C4-2B (cell line): ENCODE data around the gene PSKH1.
A peak's percentile ranks its signal among the peaks of the same experiment; 100 is the strongest.

ENCODE experiments used
- H3K27ac ChIP-seq: fragments of 450-650 bp; 2 replicates; pipeline ENCODE4 v1.5.1; 2017
- ZFX ChIP-seq: fragments of 450-650 bp; IDR thresholded peaks from 2 replicates; pipeline ENCODE4 v1.6.1; 2017
- TF ChIP-seq, protein P1 (sequence below): fragments of 450-650 bp; conservative IDR thresholded peaks from 2 replicates; pipeline ENCODE4 v1.5.1; 2017; ENCODE audit warnings: mild to moderate bottlenecking

Gene PSKH1

DNA sequence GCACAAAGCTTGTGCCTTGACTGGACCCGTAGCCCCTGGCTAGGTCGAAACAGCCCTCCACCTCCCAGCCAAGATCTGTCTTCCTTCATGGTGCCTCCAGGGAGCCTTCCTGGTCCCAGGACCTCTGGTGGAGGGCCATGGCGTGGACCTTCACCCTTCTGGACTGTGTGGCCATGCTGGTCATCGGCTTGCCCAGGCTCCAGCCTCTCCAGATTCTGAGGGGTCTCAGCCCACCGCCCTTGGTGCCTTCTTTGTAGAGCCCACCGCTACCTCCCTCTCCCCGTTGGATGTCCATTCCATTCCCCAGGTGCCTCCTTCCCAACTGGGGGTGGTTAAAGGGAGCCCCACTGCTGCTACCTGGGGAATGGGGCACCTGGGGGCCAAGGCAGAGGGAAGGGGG, 35.1 kb downstream of the PSKH1 start:
- peak overlapping the region; percentile 97 for H3K27ac ChIP-seq

DNA sequence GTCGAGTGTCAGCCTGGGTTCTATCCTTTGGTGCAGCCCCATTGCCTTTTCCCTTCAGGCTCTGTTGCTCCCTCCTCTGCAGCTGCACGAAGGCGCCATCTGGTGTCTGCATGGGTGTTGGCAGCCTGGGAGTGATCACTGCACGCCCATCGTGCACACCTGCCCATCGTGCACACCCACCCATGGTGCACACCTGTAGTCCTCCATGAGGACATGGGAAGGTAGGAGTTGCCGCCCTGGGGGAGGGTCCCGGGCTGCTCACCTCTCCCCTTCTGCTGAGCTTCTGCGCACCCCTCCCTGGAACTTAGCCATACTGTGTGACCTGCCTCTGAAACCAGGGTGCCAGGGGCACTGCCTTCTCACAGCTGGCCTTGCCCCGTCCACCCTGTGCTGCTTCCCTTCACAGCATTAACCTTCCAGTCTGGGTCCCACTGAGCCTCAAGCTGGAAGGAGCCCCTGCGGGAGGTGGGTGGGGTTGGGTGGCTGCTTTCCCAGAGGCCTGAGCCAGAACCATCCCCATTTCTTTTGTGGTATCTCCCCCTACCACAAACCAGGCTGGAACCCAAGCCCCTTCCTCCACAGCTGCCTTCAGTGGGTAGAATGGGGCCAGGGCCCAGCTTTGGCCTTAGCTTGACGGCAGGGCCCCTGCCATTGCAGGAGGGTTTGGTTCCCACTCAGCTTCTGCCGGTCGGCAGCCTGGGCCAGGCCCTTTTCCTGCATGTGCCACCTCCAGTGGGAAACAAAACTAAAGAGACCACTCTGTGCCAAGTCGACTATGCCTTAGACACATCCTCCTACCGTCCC, 35.7 kb downstream of the PSKH1 start:
- peak overlapping the region; percentile 97; the same call in 1 of the 2 replicates for H3K27ac ChIP-seq
- TF ChIP-seq, protein P1, sequence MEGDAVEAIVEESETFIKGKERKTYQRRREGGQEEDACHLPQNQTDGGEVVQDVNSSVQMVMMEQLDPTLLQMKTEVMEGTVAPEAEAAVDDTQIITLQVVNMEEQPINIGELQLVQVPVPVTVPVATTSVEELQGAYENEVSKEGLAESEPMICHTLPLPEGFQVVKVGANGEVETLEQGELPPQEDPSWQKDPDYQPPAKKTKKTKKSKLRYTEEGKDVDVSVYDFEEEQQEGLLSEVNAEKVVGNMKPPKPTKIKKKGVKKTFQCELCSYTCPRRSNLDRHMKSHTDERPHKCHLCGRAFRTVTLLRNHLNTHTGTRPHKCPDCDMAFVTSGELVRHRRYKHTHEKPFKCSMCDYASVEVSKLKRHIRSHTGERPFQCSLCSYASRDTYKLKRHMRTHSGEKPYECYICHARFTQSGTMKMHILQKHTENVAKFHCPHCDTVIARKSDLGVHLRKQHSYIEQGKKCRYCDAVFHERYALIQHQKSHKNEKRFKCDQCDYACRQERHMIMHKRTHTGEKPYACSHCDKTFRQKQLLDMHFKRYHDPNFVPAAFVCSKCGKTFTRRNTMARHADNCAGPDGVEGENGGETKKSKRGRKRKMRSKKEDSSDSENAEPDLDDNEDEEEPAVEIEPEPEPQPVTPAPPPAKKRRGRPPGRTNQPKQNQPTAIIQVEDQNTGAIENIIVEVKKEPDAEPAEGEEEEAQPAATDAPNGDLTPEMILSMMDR = peak; percentile 94
- no peak for TF ChIP-seq ZFX

More for the DNA sequence above, 35.1 kb downstream of the PSKH1 start:
- TF ChIP-seq, protein P1 = no peak
- TF ChIP-seq ZFX = no peak

DNA sequence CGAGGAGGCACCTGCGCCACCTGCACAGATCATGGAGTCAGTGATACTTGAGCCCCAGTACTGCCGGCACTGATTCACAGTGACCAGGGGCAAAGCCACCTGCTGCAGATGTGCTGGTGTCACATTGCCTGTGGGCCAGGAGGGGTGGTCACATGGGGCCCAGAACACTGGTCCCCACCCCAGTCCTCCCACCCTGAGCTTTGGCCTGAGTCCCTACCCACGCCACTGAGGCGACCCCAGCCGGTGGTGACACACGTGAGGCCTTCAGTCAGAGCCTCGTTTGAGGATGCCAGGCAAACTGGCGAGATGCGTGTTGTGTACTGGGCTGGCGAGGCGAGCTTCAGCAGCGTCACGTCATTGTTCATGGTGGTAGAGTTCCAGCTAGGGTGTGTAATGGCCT, 37.1 kb downstream of the PSKH1 start:
- no peak overlapping the region for H3K27ac ChIP-seq
- TF ChIP-seq, protein P1 = no peak
- TF ChIP-seq ZFX = no peak

DNA sequence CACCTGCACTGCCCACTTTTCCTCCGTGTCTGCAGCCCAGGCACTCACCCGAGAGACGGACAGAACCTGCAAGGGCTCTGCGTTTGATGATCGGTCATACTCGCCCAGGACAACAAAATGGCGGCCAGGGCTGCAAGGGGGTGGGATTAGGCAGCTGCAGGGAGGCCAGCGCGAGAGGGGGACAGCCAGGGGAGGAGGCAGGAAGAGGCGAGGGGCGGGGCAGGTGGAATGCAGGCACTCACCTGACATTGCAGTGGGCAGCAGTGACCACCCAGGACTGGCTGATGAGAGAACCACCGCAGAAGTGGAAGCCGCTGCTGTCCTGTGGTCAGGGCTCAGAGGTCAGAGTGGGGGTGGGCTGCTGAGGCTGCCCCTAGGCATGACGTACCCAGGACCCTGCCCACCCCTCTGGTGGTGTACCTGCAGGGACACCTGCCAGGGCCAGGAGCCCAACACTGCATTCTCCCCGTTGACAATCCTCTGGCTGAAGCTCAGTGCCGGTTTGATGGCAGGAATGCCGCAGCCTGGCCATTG, 37.7 kb downstream of the PSKH1 start:
- H3K27ac ChIP-seq = no peak overlapping the region
- no peak for TF ChIP-seq ZFX
- TF ChIP-seq, protein P1 = no peak

DNA sequence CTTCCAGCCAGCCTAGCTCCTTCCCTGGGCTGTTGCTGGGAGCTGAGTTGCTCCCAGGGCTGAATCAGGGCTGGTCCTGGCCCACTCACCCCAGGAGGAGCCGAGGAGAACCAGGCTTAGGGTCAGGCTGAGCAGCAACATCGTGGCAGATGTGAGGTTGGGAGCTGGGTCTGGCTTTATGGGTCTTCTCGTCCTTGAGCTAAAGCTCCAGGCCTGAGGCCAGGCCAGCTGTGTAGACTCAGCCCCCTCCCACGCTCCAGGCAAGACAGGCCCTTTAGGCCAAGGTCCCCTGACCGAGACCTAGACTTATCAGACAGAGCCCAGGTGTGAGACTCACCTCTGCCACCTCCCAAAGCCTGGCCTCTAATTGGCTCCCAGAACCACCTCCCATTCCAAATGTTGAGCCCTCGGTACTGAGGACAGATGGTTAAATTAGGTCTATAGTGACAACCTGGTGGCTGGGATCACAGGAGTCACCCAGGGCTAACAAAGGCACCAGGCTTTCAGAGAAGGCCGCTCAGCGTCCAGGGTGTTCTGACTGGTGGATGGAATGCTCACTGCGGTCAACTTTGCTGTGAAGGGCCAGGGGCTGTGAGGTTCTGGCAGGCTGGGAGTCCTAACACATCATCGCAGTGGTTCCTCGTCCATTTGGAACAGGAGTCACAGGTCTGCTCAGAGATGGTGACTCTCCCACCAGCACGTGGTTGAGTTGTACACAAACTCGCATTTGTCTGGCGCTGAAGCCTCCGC, 38.8 kb downstream of the PSKH1 start, which contains the start of gene CTRL:
Gene CTRL (minus strand): TSS at position 151 of the 750 bp plus-strand sequence. CDS start 10 bp downstream, at position 141.
- no peak within 1 kb of the TSS for H3K27ac ChIP-seq
- no peak for TF ChIP-seq ZFX
- TF ChIP-seq, protein P1 = no peak

DNA sequence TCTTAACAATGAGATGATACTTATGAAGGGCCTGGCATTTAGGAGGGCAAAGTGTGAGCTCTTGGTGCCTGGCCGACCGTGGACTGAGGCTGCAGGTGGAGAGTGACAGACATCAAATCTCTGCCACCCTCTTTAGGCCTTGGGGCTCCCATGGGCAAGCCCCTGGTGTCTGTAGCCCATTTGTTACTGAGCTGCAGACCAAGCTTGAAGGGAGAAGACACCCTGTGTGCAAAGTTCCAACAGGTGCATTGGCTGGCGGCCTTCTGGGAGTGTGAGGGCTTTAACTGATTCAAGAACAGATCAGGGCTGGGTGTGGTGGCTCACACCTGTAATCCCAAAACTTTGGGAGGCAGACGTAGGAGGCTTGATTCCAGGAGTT, 39.4 kb downstream of the PSKH1 start:
- no peak overlapping the region for H3K27ac ChIP-seq
- TF ChIP-seq, protein P1 = no peak
- TF ChIP-seq ZFX = no peak

DNA sequence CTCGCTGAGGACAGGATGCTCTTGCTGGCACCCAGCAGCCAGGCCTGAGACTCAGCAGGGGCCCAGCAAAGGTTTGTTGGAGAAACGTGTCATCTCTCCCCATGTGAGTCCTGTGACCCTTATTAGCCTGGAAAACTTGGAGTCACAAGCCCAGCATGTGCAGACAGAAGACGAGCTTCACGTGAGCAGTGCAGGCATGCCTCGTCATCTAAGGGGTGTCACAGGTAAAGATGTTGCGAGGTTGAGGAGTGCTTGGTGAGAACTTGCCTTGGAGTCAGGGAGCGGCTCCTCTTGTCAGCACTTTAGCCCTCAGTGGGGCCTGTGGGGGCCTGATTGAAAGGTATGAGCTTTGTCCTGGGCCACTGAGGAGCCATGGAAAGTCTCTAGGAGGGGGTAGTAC, 40.8 kb downstream of the PSKH1 start:
- TF ChIP-seq ZFX = no peak
- TF ChIP-seq, protein P1 = no peak
- no peak overlapping the region; the same call in 1 of the 2 replicates for H3K27ac ChIP-seq
